ENCODE data around the gene LRCOL1. TPM values are rescaled to one million over a fixed set of nuclear protein-coding genes. Genes with fewer than 3 reads are reported as not detected.

LRCOL1 gene
- not detected in 2 replicates for total RNA-seq

- H3K4me3 Mint-ChIP-seq: no peak within 1 kb of the TSS
- H3K4me1 Mint-ChIP-seq: peaks cover 9% of the 10 kb centered on the region
- no peaks in the 10 kb centered on the region for H3K36me3 Mint-ChIP-seq (ENCODE audit: low read depth)
- H3K27me3 Mint-ChIP-seq: peaks cover 38% of the 10 kb centered on the region
- no peak for DNase-seq
- H3K27ac Mint-ChIP-seq: no peak within 1 kb of the TSS
- intact Hi-C loops (cut with micrococcal nuclease): loop anchor here (10.0 kb wide), 1 partner anchor 455 kb away; no protein-coding TSS in a partner anchor
- no peaks in the 10 kb centered on the region for H3K9me3 Mint-ChIP-seq
These were observed at the start of gene LRCOL1 for GRCh38 chr12:132610051-132610759. Gene LRCOL1, minus strand, starts transcription at chr12:132610582. Its CDS starts 4,331 bp downstream, at chr12:132606251.

- no peaks in the 10 kb centered on the region for H3K27me3 Mint-ChIP-seq
- intact Hi-C loops (cut with micrococcal nuclease): no loop called here
- peaks cover 72% of the 10 kb centered on the region for H3K36me3 Mint-ChIP-seq (ENCODE audit: low read depth)
- H3K9me3 Mint-ChIP-seq: no peaks in the 10 kb centered on the region
- DNase-seq: no peak
- no peak overlapping the region for H3K4me3 Mint-ChIP-seq
- H3K4me1 Mint-ChIP-seq: peaks cover 32% of the 10 kb centered on the region
- no peak overlapping the region for H3K27ac Mint-ChIP-seq
These were observed 49.7 kb upstream of the LRCOL1 start for GRCh38 chr12:132660052-132660451.

GRCh38 chr12:132659146-132659545 lies 48.8 kb upstream of the LRCOL1 start:
- Mint-ChIP-seq H3K36me3 (ENCODE audit: low read depth) (peaks cover 69% of the 10 kb centered on the region), H3K27me3 (no peaks in the 10 kb centered on the region), H3K9me3 (no peaks in the 10 kb centered on the region), H3K4me1 (peaks cover 28% of the 10 kb centered on the region), H3K27ac (no peak overlapping the region), H3K4me3 (no peak overlapping the region)
- intact Hi-C loops (cut with micrococcal nuclease): no loop called here
- no peak for DNase-seq

- Mint-ChIP-seq H3K4me3 (no peak overlapping the region), H3K27ac (no peak overlapping the region), H3K36me3 (ENCODE audit: low read depth) (peaks cover 69% of the 10 kb centered on the region), H3K9me3 (no peaks in the 10 kb centered on the region), H3K4me1 (peaks cover 26% of the 10 kb centered on the region), H3K27me3 (no peaks in the 10 kb centered on the region)
- intact Hi-C loops (cut with micrococcal nuclease): no loop called here
- DNase-seq: no peak
These were observed 47.9 kb upstream of the LRCOL1 start for GRCh38 chr12:132658149-132658894.

GRCh38 chr12:132657004-132657727 lies 46.8 kb upstream of the LRCOL1 start:
- Mint-ChIP-seq H3K9me3 (no peaks in the 10 kb centered on the region), H3K4me1 (peaks cover 16% of the 10 kb centered on the region), H3K36me3 (ENCODE audit: low read depth) (peaks cover 66% of the 10 kb centered on the region), H3K4me3 (no peak overlapping the region), H3K27ac (no peak overlapping the region), H3K27me3 (no peaks in the 10 kb centered on the region)
- no peak for DNase-seq
- intact Hi-C loops (cut with micrococcal nuclease): no loop called here

- peaks cover 55% of the 10 kb centered on the region for H3K36me3 Mint-ChIP-seq (ENCODE audit: low read depth)
- DNase-seq: no peak
- H3K27ac Mint-ChIP-seq: no peak overlapping the region
These were observed 43.3 kb upstream of the LRCOL1 start for GRCh38 chr12:132653567-132654290.

GRCh38 chr12:132651444-132652100 lies 41.2 kb upstream of the LRCOL1 start:
- Mint-ChIP-seq H3K27me3 (no peaks in the 10 kb centered on the region), H3K36me3 (ENCODE audit: low read depth) (peaks cover 57% of the 10 kb centered on the region), H3K9me3 (no peaks in the 10 kb centered on the region), H3K27ac (no peak overlapping the region), H3K4me1 (peaks cover 1% of the 10 kb centered on the region), H3K4me3 (no peak overlapping the region)
- no peak for DNase-seq
- intact Hi-C loops (cut with micrococcal nuclease): no loop called here

More at GRCh38 chr12:132653567-132654290, 43.3 kb upstream of the LRCOL1 start:
- no peak overlapping the region for H3K4me3 Mint-ChIP-seq
- intact Hi-C loops (cut with micrococcal nuclease): no loop called here
- no peaks in the 10 kb centered on the region for H3K4me1 Mint-ChIP-seq
- no peaks in the 10 kb centered on the region for H3K9me3 Mint-ChIP-seq
- no peaks in the 10 kb centered on the region for H3K27me3 Mint-ChIP-seq

- Mint-ChIP-seq H3K4me3 (no peak overlapping the region), H3K27me3 (no peaks in the 10 kb centered on the region), H3K27ac (no peak overlapping the region), H3K36me3 (ENCODE audit: low read depth) (peaks cover 59% of the 10 kb centered on the region), H3K4me1 (peaks cover 1% of the 10 kb centered on the region), H3K9me3 (no peaks in the 10 kb centered on the region)
- intact Hi-C loops (cut with micrococcal nuclease): no loop called here
- DNase-seq: no peak
These were observed 39.0 kb upstream of the LRCOL1 start for GRCh38 chr12:132649226-132649945.

GRCh38 chr12:132648616-132649225 lies 38.3 kb upstream of the LRCOL1 start:
- intact Hi-C loops (cut with micrococcal nuclease): no loop called here

GRCh38 chr12:132647858-132648257 lies 37.5 kb upstream of the LRCOL1 start:
- H3K9me3 Mint-ChIP-seq: no peaks in the 10 kb centered on the region
- intact Hi-C loops (cut with micrococcal nuclease): no loop called here
- no peak overlapping the region for H3K27ac Mint-ChIP-seq
- peaks cover 58% of the 10 kb centered on the region for H3K36me3 Mint-ChIP-seq (ENCODE audit: low read depth)
- no peak for DNase-seq
- no peak overlapping the region for H3K4me3 Mint-ChIP-seq
- no peaks in the 10 kb centered on the region for H3K27me3 Mint-ChIP-seq
- H3K4me1 Mint-ChIP-seq: peaks cover 1% of the 10 kb centered on the region

More at GRCh38 chr12:132648616-132649225, 38.3 kb upstream of the LRCOL1 start:
- Mint-ChIP-seq H3K27ac (no peak overlapping the region), H3K4me1 (peaks cover 1% of the 10 kb centered on the region), H3K4me3 (no peak overlapping the region), H3K9me3 (no peaks in the 10 kb centered on the region), H3K36me3 (ENCODE audit: low read depth) (peaks cover 60% of the 10 kb centered on the region), H3K27me3 (no peaks in the 10 kb centered on the region)
- DNase-seq: no peak

- Mint-ChIP-seq H3K4me3 (no peak overlapping the region), H3K36me3 (ENCODE audit: low read depth) (peaks cover 55% of the 10 kb centered on the region), H3K9me3 (no peaks in the 10 kb centered on the region), H3K27ac (no peak overlapping the region), H3K27me3 (no peaks in the 10 kb centered on the region), H3K4me1 (peaks cover 1% of the 10 kb centered on the region)
- intact Hi-C loops (cut with micrococcal nuclease): no loop called here
- no peak for DNase-seq
These were observed 36.5 kb upstream of the LRCOL1 start for GRCh38 chr12:132646850-132647249.
